GM12878 (cell line): ENCODE data around the gene ATP1B1. TPM values are rescaled to one million over a fixed set of nuclear protein-coding genes. Genes with fewer than 3 reads are reported as not detected.

Source experiments
- ATAC-seq: fragments of 200-7000 bp; cut with Tn5 transposase; 3 replicates; pipeline ENCODE4 v1.9.1; 2020; ENCODE audit warnings: mild to moderate bottlenecking, moderate library complexity
- BruUV-seq: library from RNA; stranded (reverse); fragments of 400-500 nt; replicated peaks from 2 replicates; lab custom pipeline; 2021; lab: Mats Ljungman, UMichigan
- CTCF ChIA-PET: fragments of 300-600 bp; sonication (Branson Sonifier 250); formaldehyde crosslinking; extraction: SDS; loops from one replicate; lab custom pipeline; 2021; ENCODE audit warnings: inconsistent platforms; lab: Yijun Ruan, JAX
- POLR2A ChIA-PET: fragments of 350-600 bp; formaldehyde crosslinking; extraction: SDS; loops from one replicate; lab custom pipeline; 2021; ENCODE audit warnings: inconsistent platforms; lab: Charles Lee
- RAD21 ChIA-PET: fragments of 300-600 bp; sonication (Branson Sonifier 250); formaldehyde crosslinking; loops from one replicate; lab custom pipeline; 2023; ENCODE audit warnings: antibody characterized with exemption; ENCODE audit not compliant: unreplicated experiment; lab: Charles Lee
- SMC1A ChIA-PET: fragments of 300-600 bp; sonication (Branson Sonifier 250); formaldehyde crosslinking; loops from one replicate; lab custom pipeline; 2023; ENCODE audit not compliant: unreplicated experiment, uncharacterized antibody; lab: Charles Lee
- DNase-seq: peaks from one replicate; pipeline ENCODE4 v3.0.0-alpha.2; 2011; ENCODE audit warnings: low read depth, low spot score
- FAIRE-seq: peaks from 3 replicates; lab custom pipeline; 2011; peaks lifted over from hg19 to GRCh38; lab: Jason Lieb, UNC
- H2AFZ ChIP-seq: 2 replicates; pipeline ENCODE4 v1.6.0; 2011; ENCODE audit warnings: low read depth, low read length, control low read depth; ENCODE audit not compliant: control insufficient read depth
- H3K27ac ChIP-seq: 2 replicates; pipeline ENCODE4 v1.5.1; 2011; ENCODE audit warnings: control low read depth; ENCODE audit not compliant: control insufficient read depth, insufficient read depth
- H3K27me3 ChIP-seq, 2 experiments: replicated peaks in 1 of 2; 2 replicates each; pipeline versions ENCODE4 v1.6.0 to v1.6.1; 2011; ENCODE audit warnings: low read length in 1 of 2; ENCODE audit not compliant: control insufficient read depth in 2 of 2, insufficient read depth in 2 of 2
- H3K36me3 ChIP-seq, 2 experiments: 2 replicates each; pipeline ENCODE4 v1.5.1; 2011; ENCODE audit warnings: low read length in 1 of 2; ENCODE audit not compliant: control insufficient read depth in 2 of 2, insufficient read depth in 2 of 2
- H3K4me1 ChIP-seq: 2 replicates; pipeline ENCODE4 v1.6.1; 2011; ENCODE audit warnings: mild to moderate bottlenecking, low read length, moderate library complexity, mixed read lengths; ENCODE audit not compliant: control insufficient read depth, insufficient read depth
- H3K4me2 ChIP-seq: 2 replicates; pipeline ENCODE4 v1.6.0; 2011; ENCODE audit warnings: control low read depth; ENCODE audit not compliant: control insufficient read depth, insufficient read depth
- H3K4me3 ChIP-seq: fragments of 200-600 bp; sonication (generic); 2 replicates; pipeline ENCODE4 v1.5.1; 2016
- H3K79me2 ChIP-seq: 2 replicates; pipeline ENCODE4 v1.6.0; 2011; ENCODE audit warnings: low read length; ENCODE audit not compliant: control insufficient read depth, insufficient read depth
- H3K9ac ChIP-seq: 2 replicates; pipeline ENCODE4 v1.8.0; 2011; ENCODE audit warnings: low read length, control low read depth, mixed read lengths; ENCODE audit not compliant: control insufficient read depth, insufficient read depth
- H3K9me3 ChIP-seq: replicated peaks from 3 replicates; pipeline ENCODE4 v1.5.1; 2011; ENCODE audit warnings: mild to moderate bottlenecking, low read length; ENCODE audit not compliant: control insufficient read depth, insufficient read depth
- H4K20me1 ChIP-seq: 2 replicates; pipeline ENCODE4 v1.6.0; 2011; ENCODE audit not compliant: control insufficient read depth, insufficient read depth
- ATF7 ChIP-seq: fragments of 450-650 bp; IDR thresholded peaks from 2 replicates; pipeline ENCODE4 v1.6.1; 2016; ENCODE audit warnings: low read depth, mild to moderate bottlenecking
- CHD2 ChIP-seq: IDR thresholded peaks from 2 replicates; pipeline ENCODE4 v1.6.1; 2011; ENCODE audit warnings: low read depth, low read length, improper control_type of control experiment, borderline replicate concordance
- EED ChIP-seq: sonication (generic); IDR thresholded peaks from 2 replicates; pipeline ENCODE4 v1.6.1; 2016; ENCODE audit warnings: antibody characterized with exemption, low read depth
- EP300 ChIP-seq, 2 experiments: fragments of 150-350 bp in 1 of 2; IDR thresholded peaks; 2 replicates each; pipeline ENCODE4 v1.6.1; 2011 to 2012; ENCODE audit warnings: low read depth in 2 of 2, low read length in 2 of 2, borderline replicate concordance in 1 of 2, improper control_type of control experiment in 1 of 2, inconsistent platforms in 1 of 2; ENCODE audit not compliant: control insufficient read depth in 1 of 2
- ETV6 ChIP-seq, 2 experiments: fragments of 450-650 bp in 1 of 2; IDR thresholded peaks in 1 of 2; conservative IDR thresholded peaks in 1 of 2; 2 replicates each; pipeline ENCODE4 v1.6.1; 2014; ENCODE audit warnings: antibody characterized with exemption in 1 of 2, borderline replicate concordance in 1 of 2, low read depth in 1 of 2, mild to moderate bottlenecking in 1 of 2, moderate library complexity in 1 of 2
- FOXM1 ChIP-seq: IDR thresholded peaks from 2 replicates; pipeline ENCODE4 v1.6.1; 2012; ENCODE audit warnings: low read depth, mild to moderate bottlenecking, inconsistent platforms, low read length, moderate library complexity
- GATAD2B ChIP-seq: fragments of 450-650 bp; conservative IDR thresholded peaks from 2 replicates; pipeline ENCODE4 v1.6.1; 2017; ENCODE audit warnings: low read depth, mild to moderate bottlenecking, moderate library complexity
- IRF4 ChIP-seq: IDR thresholded peaks from 2 replicates; pipeline ENCODE4 v1.6.1; 2011; ENCODE audit warnings: low read depth, low read length
- JUNB ChIP-seq: IDR thresholded peaks from 2 replicates; pipeline ENCODE4 v1.6.1; 2016; ENCODE audit warnings: antibody characterized with exemption, mild to moderate bottlenecking
- LARP7 ChIP-seq: fragments of 450-650 bp; IDR thresholded peaks from 2 replicates; pipeline ENCODE4 v1.6.1; 2017; ENCODE audit warnings: mild to moderate bottlenecking
- MEF2B ChIP-seq: fragments of 450-650 bp; IDR thresholded peaks from 2 replicates; pipeline ENCODE4 v1.6.1; 2018; ENCODE audit warnings: mild to moderate bottlenecking, moderate library complexity; ENCODE audit not compliant: partially characterized antibody, poor library complexity, severe bottlenecking
- MTA2 ChIP-seq: fragments of 450-650 bp; IDR thresholded peaks from 2 replicates; pipeline ENCODE4 v1.6.1; 2016; ENCODE audit warnings: low read depth, mild to moderate bottlenecking, moderate library complexity
- PBX3 ChIP-seq: IDR thresholded peaks from 2 replicates; pipeline ENCODE4 v1.6.1; 2011; ENCODE audit warnings: mild to moderate bottlenecking, low read depth, low read length, moderate library complexity; ENCODE audit not compliant: insufficient replicate concordance
- PKNOX1 ChIP-seq: fragments of 450-650 bp; IDR thresholded peaks from 2 replicates; pipeline ENCODE4 v1.6.1; 2016; ENCODE audit warnings: mild to moderate bottlenecking
- RAD51 ChIP-seq: fragments of 450-650 bp; IDR thresholded peaks from 2 replicates; pipeline ENCODE4 v1.6.1; 2016; ENCODE audit warnings: moderate library complexity, mild to moderate bottlenecking, inconsistent platforms
- RBBP5 ChIP-seq: fragments of 200-600 bp; sonication (generic); conservative IDR thresholded peaks from 2 replicates; pipeline ENCODE4 v1.6.1; 2016
- RFX5 ChIP-seq: IDR thresholded peaks from 2 replicates; pipeline ENCODE4 v1.6.1; 2011; ENCODE audit warnings: low read depth, low read length, improper control_type of control experiment
- RUNX3 ChIP-seq: IDR thresholded peaks from 2 replicates; pipeline ENCODE4 v1.6.1; 2012; ENCODE audit warnings: low read length, inconsistent platforms
- SMAD5 ChIP-seq: IDR thresholded peaks from 2 replicates; pipeline ENCODE4 v1.6.1; 2016; ENCODE audit warnings: antibody characterized with exemption, low read depth
- SMC3 ChIP-seq: IDR thresholded peaks from 2 replicates; pipeline ENCODE4 v1.6.1; 2011; ENCODE audit warnings: low read length, improper control_type of control experiment, borderline replicate concordance
- STAT3 ChIP-seq: IDR thresholded peaks from 2 replicates; pipeline ENCODE4 v1.6.1; 2011; ENCODE audit warnings: low read depth, low read length, improper control_type of control experiment
- YY1 ChIP-seq: IDR thresholded peaks from 2 replicates; pipeline ENCODE4 v1.6.1; 2011; ENCODE audit warnings: low read depth, mild to moderate bottlenecking, low read length
- WGBS: methylation state at CpG from one replicate; pipeline ENCODE4 v1.1.6; 2016; ENCODE audit warnings: low lambda C conversion rate; ENCODE audit not compliant: insufficient replicate concordance, insufficient coverage; ENCODE audit errors: missing lambda C conversion rate; 5-methylcytosine and 5-hydroxymethylcytosine counted together
- in situ Hi-C: fragments of 300-500 bp; cut with MboI; formaldehyde crosslinking; loops from 9 replicates; pipeline ENCODE4 v1.14.3; 2018; ENCODE audit warnings: mixed read lengths
- intact Hi-C: fragments of 100-400 bp; cut with micrococcal nuclease; formaldehyde crosslinking; loops from one replicate; pipeline ENCODE4 v1.14.2; 2022; ENCODE audit not compliant: unreplicated experiment
- polyA plus RNA-seq, 11 experiments: library from polyadenylated mRNA; depleted of rRNA in 4 of 11; unstranded in 6 of 11; stranded (reverse) in 5 of 11; fragments of >200 nt; fragmentation: Nextera tagmentation in 4 of 11; fragmentation: Illumina TruSeq in 1 of 11; extraction: Ambion mirVana in 4 of 11; extraction: Trizol in 1 of 11; gene quantifications; 1 replicate in 1 of 11; 2 replicates in 10 of 11; pipeline versions ENCODE4 v1.2.1 to v1.2.3, GENCODE V29; 2011 to 2016; ENCODE audit warnings: inconsistent platforms in 2 of 11, missing spikeins in 2 of 11, low read depth in 1 of 11
- total RNA-seq, 4 experiments: library from RNA; depleted of rRNA in 3 of 4; stranded (reverse); fragments of >200 nt in 3 of 4; fragmentation: Illumina TruSeq in 1 of 4; extraction: Trizol in 1 of 4; gene quantifications; 2 replicates each; pipeline versions ENCODE4 v1.2.1 to v1.2.3, GENCODE V29; 2013 to 2021

The ATP1B1 gene
- total and polyA plus RNA-seq, 10 of the 15 experiments (the other 5 are each of a cell fraction or from before 2014, with no cell fraction given), result 0.84 to 14.0 (median 1.4) TPM

GRCh38 chr1:169115891-169116585, 9.5 kb downstream of the ATP1B1 start:
- H3K79me2 ChIP-seq, result no peaks in the 10 kb centered on the region
- H3K4me1 ChIP-seq, result peaks cover 8% of the 10 kb centered on the region
- H3K27me3 ChIP-seq, result no peaks in the 10 kb centered on the region
- ATAC-seq (peak; percentile 89), DNase-seq (peak; percentile 66), FAIRE-seq (peak; percentile 49)
- 0 out of 2 replicates have a peak overlapping the region, but pooled peaks have one; percentile 20 for H3K27ac ChIP-seq
- no peak overlapping the region for H3K4me3 ChIP-seq
- peak overlapping the region; percentile 46; the same call in 1 of the 2 replicates for H3K4me2 ChIP-seq
- SMC1A ChIA-PET, result interaction anchor here (0.9 to 5.9 kb wide), 15 partner anchors 6 to 673 kb away, joined by 3 to 47 read pairs (median 4); no protein-coding TSS in a partner anchor
- peaks cover 0 to 4% of the 10 kb centered on the region in 2 experiments; a peak in 2 of 4 replicates for H3K36me3 ChIP-seq
- 21% methylated on average over 14 of the region's 14 CpGs for WGBS
- RAD21 ChIA-PET, result interaction anchor here (0.7 to 2.8 kb wide), 11 partner anchors 8 to 774 kb away, joined by 3 to 17 read pairs (median 3); no protein-coding TSS in a partner anchor
- POLR2A ChIA-PET, result interaction anchor here (0.6 to 1.6 kb wide), 6 partner anchors 11 to 232 kb away, joined by 3 to 5 read pairs (median 3); no protein-coding TSS in a partner anchor
- H2AFZ ChIP-seq, result no peak overlapping the region; the same call in 1 of the 2 replicates
- no TSS peak for BruUV-seq
- intact Hi-C loops, result no loop called here
- in situ Hi-C loops, result no loop called here
- CTCF ChIA-PET, result interaction anchor here (0.7 to 4.1 kb wide), 9 partner anchors 11 to 773 kb away, joined by 3 to 18 read pairs (median 4); no protein-coding TSS in a partner anchor
- H3K9me3 ChIP-seq, result no peaks in the 10 kb centered on the region
- no peaks in the 10 kb centered on the region for H4K20me1 ChIP-seq
- no peak overlapping the region for H3K9ac ChIP-seq
- TF ChIP-seq MTA2 (peak; percentile 73), PBX3 (no peak), STAT3 (no peak), FOXM1 (peak; percentile 38; the same call in 1 of the 2 replicates), PKNOX1 (peak; percentile 74), ATF7 (peak; percentile 78), EED (peak; percentile 49; the same call in 1 of the 2 replicates), EP300 (IDR thresholded peaks at IDR 0.05; ENCODE audit: borderline replicate concordance in 1 of 2, control insufficient read depth in 1 of 2, low read depth in 2 of 2, low read length in 2 of 2) (0 out of 4 replicates have a peak, but pooled peaks of 1 of the 2 experiments have one; percentile 10), RAD51 (peak; percentile 50; the same call in 1 of the 2 replicates), GATAD2B (0 out of 2 replicates have a peak, but pooled peaks have one; percentile 39), SMAD5 (no peak), ETV6 (conservative IDR thresholded peaks at IDR 0.05 in 1 of 2, IDR thresholded peaks at IDR 0.05 in 1 of 2; ENCODE audit: borderline replicate concordance in 1 of 2, low read depth in 1 of 2) (peak in 1 of 2 experiments; percentile 43; a peak in 1 of 4 replicates), JUNB (peak; percentile 36; the same call in 1 of the 2 replicates), IRF4 (peak; percentile 48; the same call in 1 of the 2 replicates), LARP7 (no peak), SMC3 (no peak), CHD2 (peak; percentile 79; the same call in 1 of the 2 replicates), RUNX3 (peak; percentile 64), MEF2B (peak; percentile 27), RFX5 (peak; percentile 80), YY1 (peak; percentile 76), RBBP5 (no peak)
